Mesothelial cell of epicardium (in vitro differentiated cells): ENCODE data around the gene TCF4. TPM values are rescaled to one million over a fixed set of nuclear protein-coding genes. Genes with fewer than 3 reads are reported as not detected.
A peak's percentile ranks its signal among the peaks of the same experiment; 100 is the strongest.

Experiments used
- DNase-seq, 2 experiments: peaks; one replicate each; pipeline ENCODE4 v3.0.0; 2021; ENCODE audit warnings: low spot score in 2 of 2; ENCODE audit not compliant: unreplicated experiment in 2 of 2
- H3K27ac Mint-ChIP-seq: 2 replicates; pipeline ENCODE4 v1.8.0; 2021; ENCODE audit warnings: mixed read lengths
- H3K27me3 Mint-ChIP-seq: 2 replicates; pipeline ENCODE4 v1.8.0; 2021; ENCODE audit warnings: low read depth, mixed read lengths
- H3K36me3 Mint-ChIP-seq: 2 replicates; pipeline ENCODE4 v1.8.0; 2021; ENCODE audit warnings: mixed read lengths
- H3K4me1 Mint-ChIP-seq: 2 replicates; pipeline ENCODE4 v1.8.0; 2021; ENCODE audit warnings: mixed read lengths
- H3K4me3 Mint-ChIP-seq: 2 replicates; pipeline ENCODE4 v1.8.0; 2021; ENCODE audit warnings: mild to moderate bottlenecking, moderate library complexity, mixed read lengths
- H3K9me3 Mint-ChIP-seq: 2 replicates; pipeline ENCODE4 v1.8.0; 2021; ENCODE audit warnings: mixed read lengths
- total RNA-seq: library from RNA; stranded (reverse); gene quantifications from 3 replicates; pipeline ENCODE4 v1.2.1, GENCODE V29; 2021
- TF ChIP-seq, protein P1 (sequence below): fragments of 200-600 bp; sonication (generic); IDR thresholded peaks from one replicate; pipeline ENCODE4 v1.5.0; 2021; ENCODE audit warnings: antibody characterized with exemption; ENCODE audit not compliant: unreplicated experiment

TCF4 gene
- total RNA-seq, 1 donor from 2014 or later = 224 TPM

DNA sequence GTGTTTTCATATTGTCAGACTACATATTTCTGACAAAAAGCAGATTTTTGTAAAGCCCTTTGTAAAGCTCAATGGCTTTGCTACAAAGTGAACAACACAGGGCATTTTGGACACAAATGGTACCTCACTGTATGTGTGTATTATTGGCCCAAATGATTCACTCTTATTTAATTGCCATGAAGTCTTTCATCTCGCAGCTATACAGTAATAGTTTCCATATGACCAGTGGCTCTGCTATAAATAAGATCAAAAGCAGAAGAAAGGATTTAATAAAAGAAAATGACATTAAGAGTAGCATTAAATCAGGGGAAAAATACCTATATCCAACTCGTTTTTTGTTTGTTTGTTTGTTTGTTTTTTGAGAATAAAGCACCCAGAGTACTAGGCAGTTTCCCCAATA is 344.7 kb downstream of the TCF4 start:
- Mint-ChIP-seq H3K9me3 (no peaks in the 10 kb centered on the region), H3K36me3 (peaks cover 12% of the 10 kb centered on the region), H3K4me1 (peaks cover 54% of the 10 kb centered on the region), H3K4me3 (no peak overlapping the region), H3K27ac (peak overlapping the region; percentile 87), H3K27me3 (no peaks in the 10 kb centered on the region)
- no peak for DNase-seq
- TF ChIP-seq, protein P1, sequence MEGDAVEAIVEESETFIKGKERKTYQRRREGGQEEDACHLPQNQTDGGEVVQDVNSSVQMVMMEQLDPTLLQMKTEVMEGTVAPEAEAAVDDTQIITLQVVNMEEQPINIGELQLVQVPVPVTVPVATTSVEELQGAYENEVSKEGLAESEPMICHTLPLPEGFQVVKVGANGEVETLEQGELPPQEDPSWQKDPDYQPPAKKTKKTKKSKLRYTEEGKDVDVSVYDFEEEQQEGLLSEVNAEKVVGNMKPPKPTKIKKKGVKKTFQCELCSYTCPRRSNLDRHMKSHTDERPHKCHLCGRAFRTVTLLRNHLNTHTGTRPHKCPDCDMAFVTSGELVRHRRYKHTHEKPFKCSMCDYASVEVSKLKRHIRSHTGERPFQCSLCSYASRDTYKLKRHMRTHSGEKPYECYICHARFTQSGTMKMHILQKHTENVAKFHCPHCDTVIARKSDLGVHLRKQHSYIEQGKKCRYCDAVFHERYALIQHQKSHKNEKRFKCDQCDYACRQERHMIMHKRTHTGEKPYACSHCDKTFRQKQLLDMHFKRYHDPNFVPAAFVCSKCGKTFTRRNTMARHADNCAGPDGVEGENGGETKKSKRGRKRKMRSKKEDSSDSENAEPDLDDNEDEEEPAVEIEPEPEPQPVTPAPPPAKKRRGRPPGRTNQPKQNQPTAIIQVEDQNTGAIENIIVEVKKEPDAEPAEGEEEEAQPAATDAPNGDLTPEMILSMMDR = no peak

DNA sequence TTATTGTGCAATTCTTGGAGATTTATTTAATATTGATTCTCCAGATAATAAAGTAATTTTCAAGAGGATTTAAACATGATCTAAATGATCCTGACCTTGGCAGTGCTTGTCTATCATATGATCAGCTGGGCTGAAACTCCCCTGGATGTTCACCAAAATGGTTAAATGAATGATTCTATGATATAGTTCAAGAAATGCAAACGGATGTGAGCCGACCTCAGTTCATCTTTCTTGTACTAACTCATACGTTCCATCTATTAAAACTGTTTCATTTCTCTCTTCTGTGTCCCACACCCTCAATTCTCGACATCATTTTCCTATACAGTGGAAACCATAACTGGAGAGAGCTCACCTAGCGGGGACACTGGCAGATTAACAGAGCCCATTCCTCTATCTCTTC is 347.0 kb downstream of the TCF4 start:
- no peak for DNase-seq
- Mint-ChIP-seq H3K27ac (peak overlapping the region; percentile 18), H3K9me3 (no peaks in the 10 kb centered on the region), H3K4me3 (no peak overlapping the region), H3K36me3 (peaks cover 4% of the 10 kb centered on the region), H3K4me1 (peaks cover 49% of the 10 kb centered on the region), H3K27me3 (no peaks in the 10 kb centered on the region)
- TF ChIP-seq, protein P1 = no peak

DNA sequence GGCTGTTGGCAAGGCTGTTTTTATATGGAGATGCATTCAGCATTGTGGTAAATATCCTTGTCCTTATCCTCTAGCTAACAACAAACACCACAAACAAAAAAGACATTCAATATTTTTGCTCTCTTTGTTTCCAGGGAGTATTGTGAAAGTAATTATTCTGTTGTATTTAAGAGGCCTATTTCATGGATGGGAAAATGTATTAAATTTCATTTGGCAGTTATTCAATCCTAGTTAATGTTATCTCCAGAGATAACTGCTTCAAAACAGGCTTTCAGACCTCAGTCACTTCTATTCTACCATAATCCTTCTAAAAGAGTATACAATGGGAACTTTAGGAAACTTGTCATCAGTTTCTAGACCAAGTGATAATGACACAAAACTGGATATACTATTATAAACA is 348.3 kb downstream of the TCF4 start:
- Mint-ChIP-seq H3K36me3 (peaks cover 4% of the 10 kb centered on the region), H3K4me3 (no peak overlapping the region), H3K4me1 (peaks cover 39% of the 10 kb centered on the region), H3K27ac (peak overlapping the region; percentile 60), H3K27me3 (no peaks in the 10 kb centered on the region), H3K9me3 (no peaks in the 10 kb centered on the region)
- TF ChIP-seq, protein P1 = no peak
- DNase-seq = no peak

DNA sequence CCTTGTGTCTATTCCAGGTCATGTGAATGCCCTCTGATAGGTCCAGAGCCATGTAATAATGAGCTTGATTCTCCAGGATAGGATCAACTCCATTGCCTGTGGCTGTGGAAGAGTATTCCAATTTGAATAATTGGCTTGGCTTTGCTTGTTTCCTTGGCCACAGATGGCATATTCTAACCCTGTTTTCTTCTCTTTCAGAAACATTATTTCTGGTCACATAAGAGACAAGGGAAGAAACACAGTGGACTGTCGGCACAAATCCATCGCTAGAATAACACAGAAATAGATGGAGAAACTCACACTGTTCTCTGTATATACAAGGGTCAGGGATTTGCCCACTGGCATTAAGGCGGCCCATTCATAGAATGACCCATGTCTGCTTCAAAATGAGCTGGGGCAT is 350.3 kb downstream of the TCF4 start:
- H3K9me3 Mint-ChIP-seq = no peaks in the 10 kb centered on the region
- H3K4me3 Mint-ChIP-seq = no peak overlapping the region
- no peak overlapping the region for H3K27ac Mint-ChIP-seq
- H3K36me3 Mint-ChIP-seq = peaks cover 4% of the 10 kb centered on the region
- H3K4me1 Mint-ChIP-seq = peaks cover 26% of the 10 kb centered on the region
- H3K27me3 Mint-ChIP-seq = no peaks in the 10 kb centered on the region
- DNase-seq = no peak
- TF ChIP-seq, protein P1 = no peak

DNA sequence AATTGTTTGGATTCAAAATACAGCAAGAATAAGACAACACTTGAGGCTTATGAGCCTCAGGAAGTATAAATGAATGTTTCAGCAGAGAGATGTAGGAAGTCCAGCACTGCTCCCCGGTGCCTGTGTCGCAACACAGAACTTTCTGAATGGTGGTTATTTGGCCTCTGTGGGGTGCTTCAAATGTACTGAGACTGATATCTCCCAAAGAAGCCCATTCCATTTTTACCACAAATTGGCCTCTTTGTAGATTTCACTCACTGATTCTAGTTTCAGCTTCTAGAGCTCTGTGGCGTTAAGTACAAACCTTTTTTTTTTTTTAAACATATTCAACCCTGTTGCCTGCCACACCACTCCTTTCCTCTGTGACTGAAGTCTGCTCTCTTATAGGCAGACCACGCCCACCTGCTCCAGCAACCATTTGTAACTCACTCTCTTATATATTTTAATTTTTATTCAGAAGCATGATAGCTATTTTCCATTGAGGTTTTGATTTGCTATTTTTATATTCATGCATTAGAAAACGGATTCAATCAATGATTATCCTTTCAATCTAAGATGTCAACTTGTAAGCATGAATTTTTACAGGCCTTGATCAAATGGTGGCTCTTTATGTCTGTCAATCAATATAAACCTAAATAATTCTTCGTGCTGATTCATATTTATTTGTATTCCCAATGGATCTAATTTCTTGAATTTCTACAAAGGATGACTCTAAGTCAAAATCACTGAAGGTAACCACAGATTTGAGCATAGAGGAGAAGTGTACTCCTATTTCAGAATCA is 351.7 kb downstream of the TCF4 start:
- Mint-ChIP-seq H3K27ac (peak overlapping the region; percentile 8), H3K4me1 (peaks cover 21% of the 10 kb centered on the region), H3K9me3 (no peaks in the 10 kb centered on the region), H3K4me3 (no peak overlapping the region), H3K36me3 (peaks cover 5% of the 10 kb centered on the region), H3K27me3 (no peaks in the 10 kb centered on the region)
- no peak for DNase-seq
- TF ChIP-seq, protein P1 = no peak
